Measurements from ENCODE around the gene LHPP.

LHPP gene

DNA sequence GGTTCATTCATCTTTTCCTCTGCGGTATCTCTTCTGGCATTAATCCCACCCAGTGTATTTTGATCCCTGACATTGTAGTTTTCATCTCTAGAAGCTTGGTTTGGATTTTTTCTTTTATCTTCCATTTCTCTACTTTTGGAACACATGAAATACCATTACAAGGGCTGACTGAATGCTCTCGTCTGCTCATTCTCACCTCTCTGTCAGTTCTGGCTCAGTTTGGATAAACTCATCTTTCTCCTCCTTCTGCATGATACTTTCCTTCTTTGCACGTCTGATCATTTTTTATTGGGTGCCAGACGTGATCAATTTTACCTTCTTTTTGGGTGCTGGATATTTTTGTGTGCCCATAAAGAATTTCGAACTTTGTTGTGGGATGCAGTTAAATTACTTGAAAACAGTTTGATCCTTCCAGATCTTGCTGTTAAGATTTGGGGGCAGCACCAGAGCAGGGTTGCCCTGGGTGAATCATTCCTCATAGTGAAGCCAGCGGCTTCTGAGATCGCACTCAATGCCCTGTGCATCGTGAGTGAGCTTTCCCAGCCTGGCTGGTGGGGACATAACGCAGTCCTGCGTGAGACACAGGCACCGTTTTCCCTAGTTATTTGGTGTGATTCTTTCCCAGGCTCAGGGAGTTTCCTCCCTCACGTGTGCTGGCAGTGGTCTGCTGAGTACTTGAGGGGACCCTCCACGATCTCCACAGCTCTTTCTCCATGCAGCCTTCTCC, 53.8 kb downstream of the LHPP start:
- no peak for FAIRE-seq
- no peak for DNase-seq (ENCODE audit: extremely low spot score, insufficient read length, low read depth)

- DNase-seq (ENCODE audit: extremely low spot score, insufficient read length, low read depth), result no peak
- FAIRE-seq, result no peak
These were observed 54.6 kb downstream of the LHPP start for GRCh38 chr10:124516181-124516580.

DNA sequence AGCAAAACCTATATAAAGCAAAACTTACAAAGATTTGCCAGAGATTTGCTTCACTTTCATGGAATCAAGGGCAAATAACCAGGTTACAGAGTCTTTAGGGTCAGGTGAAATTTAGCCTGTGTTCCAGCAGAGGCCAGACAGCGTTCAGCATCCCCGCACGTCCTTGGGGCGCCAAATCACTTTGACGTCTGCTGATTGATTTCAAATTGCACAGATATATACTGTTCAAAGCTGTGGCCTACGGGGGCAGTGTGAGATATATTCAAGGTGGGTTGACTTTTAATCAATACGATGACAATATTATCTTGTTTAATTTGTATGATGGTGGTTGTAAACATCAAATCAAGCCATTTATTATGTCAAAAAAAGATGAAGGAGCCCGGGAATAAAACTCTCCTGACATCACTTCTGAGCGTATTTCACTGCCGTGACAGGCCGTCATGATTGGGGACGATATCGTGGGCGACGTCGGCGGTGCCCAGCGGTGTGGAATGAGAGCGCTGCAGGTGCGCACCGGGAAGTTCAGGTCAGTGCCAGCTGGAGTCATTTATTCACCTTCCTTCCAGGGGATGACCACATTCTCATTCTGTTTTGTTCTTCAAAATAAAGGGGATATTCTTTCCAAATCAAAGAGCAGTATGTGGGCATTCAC, 55.2 kb downstream of the LHPP start:
- DNase-seq (ENCODE audit: extremely low spot score, insufficient read length, low read depth) (no peak), FAIRE-seq (no peak)

GRCh38 chr10:124517461-124517860, 55.8 kb downstream of the LHPP start:
- FAIRE-seq (no peak), DNase-seq (ENCODE audit: extremely low spot score, insufficient read length, low read depth) (no peak)

- FAIRE-seq, result no peak
These were observed 56.3 kb downstream of the LHPP start for GRCh38 chr10:124517931-124518330.

DNA sequence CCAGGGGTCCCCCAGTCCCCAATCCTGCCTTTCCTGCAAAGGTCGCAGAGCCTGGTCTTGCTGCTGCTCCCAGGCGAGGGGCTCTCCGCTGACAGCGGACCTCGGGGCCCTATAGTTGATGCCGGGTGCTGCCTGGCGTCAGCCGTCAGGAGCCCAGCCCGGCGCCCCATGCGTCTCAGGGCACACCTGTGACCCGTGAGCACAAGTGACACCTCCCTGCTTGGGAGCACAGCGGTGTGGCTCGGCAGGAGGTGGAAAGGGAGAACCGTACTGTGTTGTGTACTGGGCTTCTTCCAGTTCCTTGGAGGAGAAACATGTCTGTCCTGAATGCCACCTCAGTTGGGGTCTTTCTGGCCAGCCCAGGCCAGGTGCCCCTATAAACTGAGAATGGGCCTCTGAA, 56.7 kb downstream of the LHPP start:
- DNase-seq (ENCODE audit: extremely low spot score, insufficient read length, low read depth) (no peak), FAIRE-seq (no peak)

More at GRCh38 chr10:124517931-124518330, 56.3 kb downstream of the LHPP start:
- DNase-seq (ENCODE audit: extremely low spot score, insufficient read length, low read depth), result no peak

GRCh38 chr10:124520558-124521428, 59.2 kb downstream of the LHPP start:
- no peak for FAIRE-seq

GRCh38 chr10:124521429-124521871, 59.8 kb downstream of the LHPP start:
- FAIRE-seq (no peak), DNase-seq (ENCODE audit: extremely low spot score, insufficient read length, low read depth) (no peak)

More at GRCh38 chr10:124520558-124521428, 59.2 kb downstream of the LHPP start:
- no peak for DNase-seq (ENCODE audit: extremely low spot score, insufficient read length, low read depth)

GRCh38 chr10:124522131-124522932, 60.7 kb downstream of the LHPP start:
- DNase-seq (ENCODE audit: extremely low spot score, insufficient read length, low read depth) (no peak), FAIRE-seq (no peak)

DNA sequence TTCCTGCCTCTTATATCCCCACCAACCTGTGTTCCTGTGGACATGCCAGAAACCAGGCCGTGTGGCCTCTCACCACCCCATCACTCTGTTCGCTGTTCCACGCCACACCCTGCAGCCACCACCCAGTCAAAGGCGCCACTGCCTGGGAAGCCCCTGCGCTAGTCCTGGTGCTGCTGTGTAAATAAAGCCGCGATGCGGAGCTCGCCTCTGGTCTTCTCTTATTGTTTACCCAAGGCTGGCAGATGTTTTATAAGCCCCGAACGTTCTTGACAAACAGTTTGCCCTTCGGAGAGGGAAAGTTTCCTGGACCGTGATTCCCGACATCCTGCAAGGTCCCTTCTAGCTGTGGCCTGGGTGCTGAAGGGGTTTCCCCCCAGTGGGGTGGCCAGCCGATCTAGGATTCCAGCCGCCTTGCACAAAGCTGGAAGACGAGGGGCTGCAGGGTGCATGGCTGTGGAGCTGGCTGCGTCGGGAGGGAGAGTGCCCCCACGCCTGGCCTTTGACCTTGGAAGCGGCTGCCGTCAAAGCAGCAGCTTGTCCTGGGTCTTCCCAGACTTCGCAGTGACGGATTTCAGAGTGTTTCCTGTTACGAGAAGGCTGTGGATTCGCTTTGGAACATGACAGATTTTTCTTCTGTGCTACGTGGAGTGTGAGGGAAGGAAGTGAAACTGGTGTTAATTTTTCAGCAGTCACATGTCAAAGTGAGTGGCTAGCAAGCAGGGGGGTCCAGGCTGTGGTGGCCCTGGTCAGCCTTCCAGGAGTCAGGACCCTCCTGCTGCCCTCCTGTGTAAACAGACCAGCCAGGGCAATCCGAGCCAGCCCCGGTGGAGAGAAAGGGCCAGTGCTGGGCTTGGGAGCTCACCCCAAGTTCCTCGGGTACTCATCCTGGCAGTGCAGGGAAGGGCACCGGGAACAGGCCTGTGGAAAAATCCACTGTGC, 61.6 kb downstream of the LHPP start:
- DNase-seq (ENCODE audit: extremely low spot score, insufficient read length, low read depth) (no peak), FAIRE-seq (peak; percentile 46)

GRCh38 chr10:124523901-124524300, 62.3 kb downstream of the LHPP start:
- FAIRE-seq (no peak), DNase-seq (ENCODE audit: extremely low spot score, insufficient read length, low read depth) (no peak)

DNA sequence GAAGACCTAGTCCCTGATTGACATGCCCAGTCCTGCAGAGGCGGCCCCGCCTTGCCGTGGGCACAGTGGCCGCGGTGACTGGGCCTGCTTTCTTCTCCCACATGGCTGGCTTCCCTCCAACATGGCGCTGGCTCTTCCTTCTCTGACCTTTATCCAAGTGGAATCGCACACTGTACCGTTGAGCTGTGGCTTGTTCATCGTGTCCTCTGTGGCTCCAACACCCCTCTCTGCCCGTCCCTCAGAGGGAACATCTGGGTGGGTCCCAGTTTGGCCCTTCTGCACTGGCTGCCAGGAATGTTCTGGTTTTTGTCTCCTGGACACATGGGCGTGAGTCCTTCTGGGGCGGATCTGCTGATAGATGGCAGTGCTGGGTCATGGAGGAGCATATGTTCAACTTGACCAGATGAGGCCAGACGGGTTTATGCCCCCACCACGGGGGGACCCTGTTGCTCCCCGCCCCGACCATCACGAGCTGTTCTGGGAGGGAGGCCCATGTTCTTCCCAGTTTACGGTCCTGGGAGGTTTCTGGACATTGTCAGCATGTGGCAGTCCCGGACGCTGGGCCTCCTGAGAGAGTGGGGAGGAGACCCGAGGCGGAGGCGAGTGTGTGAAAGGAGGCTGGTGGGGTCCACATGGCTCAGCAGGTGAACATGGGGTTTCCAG, 63.5 kb downstream of the LHPP start:
- DNase-seq (ENCODE audit: extremely low spot score, insufficient read length, low read depth) (no peak), FAIRE-seq (no peak)

DNA sequence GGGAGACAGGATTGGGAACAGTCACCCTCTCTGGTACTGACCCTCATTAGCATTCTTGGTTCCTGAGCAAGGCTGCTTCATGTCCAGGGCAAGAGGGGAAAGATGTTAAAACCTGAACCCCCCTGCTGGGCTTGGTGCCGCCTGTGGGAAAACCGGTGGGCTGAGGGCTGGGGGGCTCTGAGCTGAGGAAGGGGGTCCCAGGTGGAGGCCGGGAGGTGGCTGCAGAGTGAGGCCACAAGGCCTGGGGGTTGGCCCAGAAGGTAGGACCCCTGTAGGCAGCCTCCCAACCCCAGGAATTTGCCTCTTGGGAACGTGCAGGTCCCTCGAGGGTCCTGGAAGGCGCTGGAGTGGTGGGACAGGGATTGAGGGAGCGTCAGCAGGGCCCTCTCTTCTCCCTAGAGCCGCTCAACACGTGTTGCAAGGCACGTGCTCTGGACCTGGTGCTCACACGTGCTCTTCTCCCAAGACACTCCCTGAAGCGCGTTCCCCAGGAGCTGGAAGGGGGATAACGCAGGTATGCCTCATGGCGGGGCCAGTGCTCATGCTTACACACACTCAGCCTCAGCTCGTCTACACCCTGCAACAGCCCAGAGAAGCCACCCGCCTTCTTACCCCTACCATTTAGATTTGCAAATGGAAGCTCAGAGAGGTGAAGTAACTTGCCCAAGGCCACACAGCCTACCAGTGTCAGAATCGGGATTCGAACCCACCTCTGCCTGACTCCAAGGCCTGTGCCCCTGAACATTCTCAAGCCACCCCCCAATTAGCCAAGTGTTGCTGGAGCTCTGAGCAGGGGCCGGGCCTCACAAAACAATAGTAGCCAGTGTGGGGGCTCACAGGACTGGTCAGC, 64.4 kb downstream of the LHPP start:
- no peak for FAIRE-seq

DNA sequence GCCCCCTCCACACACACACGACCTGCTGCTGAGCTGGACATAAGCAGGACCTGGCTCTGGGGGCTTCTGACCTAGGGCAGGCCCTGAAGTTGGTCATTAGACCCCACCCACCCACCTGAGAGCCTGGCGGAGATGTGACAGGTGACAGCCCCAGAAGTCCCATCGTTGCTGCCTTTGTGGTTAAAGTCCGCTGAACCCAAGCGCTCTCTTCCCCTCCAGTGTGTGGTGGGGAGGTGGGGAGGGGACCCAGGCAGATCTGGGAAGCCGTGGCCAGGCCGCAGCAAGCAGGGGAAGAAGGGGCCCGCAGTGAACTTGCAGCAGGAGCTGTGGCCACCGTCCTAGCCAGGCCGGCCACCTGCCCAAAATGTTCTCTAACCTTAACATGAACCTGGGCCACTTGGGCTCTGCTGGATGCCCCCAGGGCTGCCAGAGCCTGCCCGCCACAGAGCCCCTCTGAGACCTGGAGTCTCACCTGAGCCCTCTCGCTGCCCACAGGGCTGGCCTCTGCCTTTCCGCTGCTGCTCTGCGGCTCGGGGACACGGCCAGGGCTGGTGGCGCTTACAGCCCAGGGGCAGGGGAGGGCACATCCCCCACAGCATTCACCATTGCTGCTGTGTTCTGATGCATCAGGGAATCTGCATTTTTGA, 65.1 kb downstream of the LHPP start:
- DNase-seq (ENCODE audit: extremely low spot score, insufficient read length, low read depth), result no peak
- FAIRE-seq, result no peak

More for the DNA sequence above, 64.4 kb downstream of the LHPP start:
- DNase-seq (ENCODE audit: extremely low spot score, insufficient read length, low read depth), result no peak

GRCh38 chr10:124527874-124528395, 66.3 kb downstream of the LHPP start:
- FAIRE-seq (no peak), DNase-seq (ENCODE audit: extremely low spot score, insufficient read length, low read depth) (no peak)

DNA sequence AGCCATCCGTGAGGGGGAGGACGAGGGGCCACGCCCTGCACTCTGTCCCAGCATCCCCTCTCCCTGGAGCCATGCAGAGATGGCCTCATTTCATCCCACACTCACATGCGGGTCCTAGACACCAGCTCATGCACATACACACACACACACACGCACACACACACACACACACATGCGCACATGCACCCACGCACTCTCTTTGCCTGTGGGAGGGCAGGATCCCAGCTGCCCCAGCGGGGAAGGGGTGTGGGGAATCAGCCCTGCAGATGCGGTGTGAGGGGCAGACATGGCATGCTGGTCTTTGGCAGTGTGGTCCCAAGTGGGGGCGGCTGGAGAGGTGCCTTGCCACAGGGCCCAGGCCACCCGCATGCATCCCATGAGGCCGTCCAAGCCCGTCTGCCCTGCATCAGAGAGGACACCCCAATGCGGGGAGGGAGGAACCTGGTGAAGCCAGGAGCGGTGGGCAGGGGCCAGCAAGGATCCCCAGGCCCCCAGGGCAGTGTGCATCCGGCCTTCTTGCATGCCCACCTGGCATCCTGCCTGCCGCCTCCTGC, 68.1 kb downstream of the LHPP start:
- no peak for DNase-seq (ENCODE audit: extremely low spot score, insufficient read length, low read depth)
- no peak for FAIRE-seq
